ENCODE measurements around the gene MAML3. TPM values are rescaled to one million over a fixed set of nuclear protein-coding genes. Genes with fewer than 3 reads are reported as not detected.

MAML3 gene
- total and polyA plus RNA-seq, 12 donors = 1.1 to 4.6 (median 2.6) TPM

DNA sequence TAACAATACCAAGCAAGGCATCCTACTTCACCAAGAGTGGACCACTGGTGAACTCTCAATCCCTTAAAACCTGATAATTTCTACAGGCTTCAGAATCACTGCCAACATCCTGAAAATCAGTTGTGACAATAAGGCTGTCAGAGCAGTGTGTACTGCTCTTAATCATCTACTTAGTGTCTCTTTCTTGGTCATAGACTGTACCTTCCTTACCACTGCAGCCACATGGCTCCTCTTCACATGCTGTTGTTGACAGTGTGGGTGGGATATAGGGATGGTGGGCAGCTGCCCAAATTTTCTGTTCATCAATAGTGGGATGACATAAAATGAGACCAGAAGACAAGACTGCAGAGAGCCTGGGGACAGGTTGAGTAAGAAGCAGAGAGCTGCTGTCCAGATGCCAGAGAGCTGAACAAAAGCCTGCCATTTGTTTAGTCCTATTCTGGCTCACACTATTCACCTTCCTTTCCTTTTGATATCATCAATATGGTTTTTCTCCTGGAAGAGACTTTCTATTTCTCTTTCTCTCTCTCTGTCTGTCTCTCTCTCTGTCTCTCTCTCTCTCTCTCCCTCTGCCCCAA is 309.4 kb downstream of the MAML3 start:
- Histone ChIP-seq H3K27ac (no peak overlapping the region), H3K4me3 (no peak overlapping the region), H3K9me3 (no peaks in the 10 kb centered on the region), H3K27me3 (no peaks in the 10 kb centered on the region), H3K36me3 (no peaks in the 10 kb centered on the region), H3K4me1 (peaks cover 0 to 33% (median 12%) of the 10 kb centered on the region in 9 donors)
- intact Hi-C loops (cut with DNase I) = no loop called here
- TF ChIP-seq, protein P1, sequence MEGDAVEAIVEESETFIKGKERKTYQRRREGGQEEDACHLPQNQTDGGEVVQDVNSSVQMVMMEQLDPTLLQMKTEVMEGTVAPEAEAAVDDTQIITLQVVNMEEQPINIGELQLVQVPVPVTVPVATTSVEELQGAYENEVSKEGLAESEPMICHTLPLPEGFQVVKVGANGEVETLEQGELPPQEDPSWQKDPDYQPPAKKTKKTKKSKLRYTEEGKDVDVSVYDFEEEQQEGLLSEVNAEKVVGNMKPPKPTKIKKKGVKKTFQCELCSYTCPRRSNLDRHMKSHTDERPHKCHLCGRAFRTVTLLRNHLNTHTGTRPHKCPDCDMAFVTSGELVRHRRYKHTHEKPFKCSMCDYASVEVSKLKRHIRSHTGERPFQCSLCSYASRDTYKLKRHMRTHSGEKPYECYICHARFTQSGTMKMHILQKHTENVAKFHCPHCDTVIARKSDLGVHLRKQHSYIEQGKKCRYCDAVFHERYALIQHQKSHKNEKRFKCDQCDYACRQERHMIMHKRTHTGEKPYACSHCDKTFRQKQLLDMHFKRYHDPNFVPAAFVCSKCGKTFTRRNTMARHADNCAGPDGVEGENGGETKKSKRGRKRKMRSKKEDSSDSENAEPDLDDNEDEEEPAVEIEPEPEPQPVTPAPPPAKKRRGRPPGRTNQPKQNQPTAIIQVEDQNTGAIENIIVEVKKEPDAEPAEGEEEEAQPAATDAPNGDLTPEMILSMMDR (IDR thresholded peaks at IDR 0.05) = no peak
- DNase-seq = no peak
- no peak for ATAC-seq

DNA sequence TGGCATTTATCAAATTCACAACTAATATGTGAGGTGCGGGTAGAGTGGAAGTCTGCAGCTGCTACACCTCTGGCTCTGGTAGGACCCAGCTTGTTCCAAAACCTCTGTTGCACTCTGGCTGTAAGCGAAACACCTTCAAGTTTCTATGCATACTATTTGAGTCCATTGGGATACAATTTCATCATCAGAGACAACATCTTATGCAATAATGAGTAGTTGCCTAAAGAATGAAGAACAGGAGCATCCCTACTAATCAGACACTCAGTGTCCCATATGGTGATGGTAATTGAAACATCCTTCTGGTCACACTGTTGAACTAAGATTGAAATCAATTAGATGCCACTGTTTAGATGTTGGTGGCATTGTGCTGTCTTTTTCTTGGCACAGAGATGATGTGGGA is 309.9 kb downstream of the MAML3 start:
- intact Hi-C loops (cut with DNase I) = no loop called here
- peaks cover 0 to 33% (median 15%) of the 10 kb centered on the region in 9 donors for H3K4me1 ChIP-seq

GRCh38 chr4:139843641-139844040 is 310.3 kb downstream of the MAML3 start:
- H3K4me1 ChIP-seq = peaks cover 0 to 33% (median 15%) of the 10 kb centered on the region in 9 donors
- intact Hi-C loops (cut with DNase I) = no loop called here
- H3K9me3 ChIP-seq = no peaks in the 10 kb centered on the region
- TF ChIP-seq, protein P1 (IDR thresholded peaks at IDR 0.05) = no peak
- no peaks in the 10 kb centered on the region for H3K27me3 ChIP-seq
- no peak overlapping the region for H3K27ac ChIP-seq
- DNase-seq (no peak), ATAC-seq (no peak)
- H3K4me3 ChIP-seq = no peak overlapping the region
- no peaks in the 10 kb centered on the region for H3K36me3 ChIP-seq
- 92 to 93% methylated on average over 5 of the region's 5 CpGs for WGBS, 2 donors

More for the DNA sequence above, 309.9 kb downstream of the MAML3 start:
- WGBS, 2 donors = 97 to 98% methylated on average over 2 of the region's 2 CpGs
- no peak overlapping the region for H3K27ac ChIP-seq
- H3K27me3 ChIP-seq = no peaks in the 10 kb centered on the region
- H3K36me3 ChIP-seq = no peaks in the 10 kb centered on the region
- TF ChIP-seq, protein P1 (IDR thresholded peaks at IDR 0.05) = no peak
- H3K4me3 ChIP-seq = no peak overlapping the region
- no peaks in the 10 kb centered on the region for H3K9me3 ChIP-seq
- DNase-seq (no peak), ATAC-seq (no peak)

GRCh38 chr4:139841464-139842195 is 312.4 kb downstream of the MAML3 start:
- intact Hi-C loops (cut with DNase I) = no loop called here
- ATAC-seq = peak in 2 of 8 donors; percentile 22

More at GRCh38 chr4:139841464-139842195, 312.4 kb downstream of the MAML3 start:
- TF ChIP-seq, protein P1 (IDR thresholded peaks at IDR 0.05) = no peak
- Histone ChIP-seq H3K4me3 (no peak overlapping the region), H3K27me3 (no peaks in the 10 kb centered on the region), H3K4me1 (peaks cover 0 to 33% (median 15%) of the 10 kb centered on the region in 9 donors), H3K9me3 (no peaks in the 10 kb centered on the region), H3K36me3 (no peaks in the 10 kb centered on the region), H3K27ac (no peak overlapping the region)
- no peak for DNase-seq
- 70 to 77% methylated on average over 10 of the region's 10 CpGs for WGBS, 2 donors

Data from heart right ventricle (tissue), 16 donors.